ENCODE measurements around the gene GMPR2. TPM values are rescaled to one million over a fixed set of nuclear protein-coding genes. Genes with fewer than 3 reads are reported as not detected.
A peak's percentile ranks its signal among the peaks of the same experiment; 100 is the strongest.
"Not testable (repeated sequence)": the region's sequence is repeated elsewhere in the genome, so short reads cannot be mapped to it uniquely, and the experiment has no call there.

GMPR2 gene
- total RNA-seq, 1 experiment from 2014 or later: 85.8 TPM

DNA sequence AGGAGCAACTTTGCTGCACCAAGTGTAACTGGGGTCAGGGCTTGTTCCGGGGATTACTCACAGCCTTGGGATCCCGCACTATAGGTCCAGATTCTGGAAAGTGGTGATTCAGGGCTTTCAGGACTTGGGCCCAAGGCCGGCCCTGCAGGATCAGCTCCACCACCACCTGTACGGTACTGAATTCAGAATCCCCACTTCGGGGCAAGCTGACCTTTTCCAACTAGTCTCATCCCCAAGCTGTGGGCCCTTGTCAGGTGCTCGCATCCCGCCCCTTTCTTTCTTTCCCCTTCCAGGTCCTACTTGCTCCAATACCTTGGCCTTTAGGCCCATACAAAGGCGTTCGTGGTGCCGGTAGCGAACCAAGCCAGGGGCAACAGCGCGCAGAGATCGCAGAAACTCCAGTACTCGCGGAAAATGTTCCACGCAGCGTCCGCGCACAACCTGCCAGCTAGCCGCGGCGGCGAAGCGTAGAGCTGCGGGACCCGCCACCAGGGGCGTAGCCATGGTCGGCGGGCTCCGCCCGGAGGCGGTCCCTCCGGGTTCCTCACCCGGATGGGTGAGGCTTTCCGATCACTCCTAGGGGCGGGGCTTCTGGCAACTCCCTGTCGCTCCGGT, 9.2 kb downstream of the GMPR2 start:
- H3K27me3 ChIP-seq (replicated peaks; ENCODE audit: insufficient read depth, low read depth, low read length, poor library complexity): no peaks in the 10 kb centered on the region
- CTCF ChIA-PET: interaction anchor here (0.9 to 2.4 kb wide), 9 partner anchors 29 to 200 kb away, joined by 3 to 36 read pairs (median 6); partner anchors contain the start of genes CIDEB, DHRS1, NOP9 and RABGGTA
- TF ChIP-seq EZH2 (IDR thresholded peaks at IDR 0.05; ENCODE audit: borderline replicate concordance, low read depth, low read length, poor library complexity, severe bottlenecking) (no peak), CTCF (conservative IDR thresholded peaks at IDR 0.05; ENCODE audit: low read depth, low read length) (peak; percentile 47)
- H3K36me3 ChIP-seq (ENCODE audit: insufficient read depth, low read length, poor library complexity, severe bottlenecking): peaks cover 40% of the 10 kb centered on the region
- POLR2A ChIA-PET (ENCODE audit: low non-redundant PET): interaction anchor here (0.5 to 1.1 kb wide), 3 partner anchors 8 to 148 kb away, joined by 3 to 4 read pairs (median 3); partner anchors contain the start of genes PCK2 and TM9SF1
- intact Hi-C loops (cut with micrococcal nuclease; ENCODE audit: unreplicated experiment): loop anchor here (2.0 kb wide), 2 partner anchors 29 to 189 kb away; partner anchors contain the start of gene RABGGTA
- no peaks in the 10 kb centered on the region for H3K9me3 ChIP-seq (ENCODE audit: low read depth, low read length, poor library complexity, severe bottlenecking)
- peak overlapping the region; percentile 95 for H3K27ac ChIP-seq (ENCODE audit: low read depth, low read length, poor library complexity, severe bottlenecking)
- H3K4me3 ChIP-seq (ENCODE audit: low read depth, low read length, poor library complexity, severe bottlenecking): peak overlapping the region; percentile 57
- BruUV-seq (replicated peaks): TSS peak; percentile 31
- DNase-seq (ENCODE audit: low spot score): peak; percentile 96
- peaks cover 10% of the 10 kb centered on the region for H3K4me1 ChIP-seq (ENCODE audit: insufficient read depth, low read length, poor library complexity, severe bottlenecking)

DNA sequence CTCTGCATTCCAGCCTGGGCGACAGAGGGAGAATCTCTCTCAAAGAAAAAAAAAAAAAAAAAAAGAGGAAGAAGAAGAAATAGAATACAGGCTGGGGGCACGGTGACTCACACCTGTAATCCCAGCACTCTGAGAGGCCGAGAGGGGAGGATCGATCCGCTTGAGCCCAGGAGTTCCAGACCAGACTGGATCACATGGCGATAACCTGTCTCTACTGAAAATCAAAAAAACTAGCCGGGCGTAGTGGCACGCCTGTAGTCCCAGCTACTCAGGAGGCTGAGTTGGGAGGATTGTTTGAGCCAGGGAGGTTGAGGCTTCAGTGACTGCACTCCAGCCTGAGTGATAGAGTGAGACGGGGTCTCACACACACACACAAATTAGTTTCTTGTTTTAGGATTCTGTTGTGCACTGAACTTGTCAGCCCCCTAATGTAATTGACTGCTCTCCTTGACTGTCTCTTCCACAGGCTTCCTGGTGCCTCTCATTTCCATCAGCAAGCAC, 10.7 kb downstream of the GMPR2 start:
- Histone ChIP-seq H3K36me3 (ENCODE audit: insufficient read depth, low read length, poor library complexity, severe bottlenecking) (peaks cover 25% of the 10 kb centered on the region), H3K27ac (ENCODE audit: low read depth, low read length, poor library complexity, severe bottlenecking) (peak overlapping the region; percentile 95), H3K4me3 (ENCODE audit: low read depth, low read length, poor library complexity, severe bottlenecking) (peak overlapping the region; percentile 57), H3K4me1 (ENCODE audit: insufficient read depth, low read length, poor library complexity, severe bottlenecking) (peaks cover 10% of the 10 kb centered on the region), H3K27me3 (replicated peaks; ENCODE audit: insufficient read depth, low read depth, low read length, poor library complexity) (no peaks in the 10 kb centered on the region), H3K9me3 (ENCODE audit: low read depth, low read length, poor library complexity, severe bottlenecking) (no peaks in the 10 kb centered on the region)
- CTCF ChIA-PET: interaction anchor here (1.5 to 2.4 kb wide), 6 partner anchors 54 to 194 kb away, joined by 6 to 36 read pairs (median 12); partner anchors contain the start of genes CIDEB, DHRS1 and NOP9
- intact Hi-C loops (cut with micrococcal nuclease; ENCODE audit: unreplicated experiment): loop anchor here (1.0 to 2.0 kb wide), 3 partner anchors 27 to 187 kb away; partner anchors contain the start of gene RABGGTA
- TF ChIP-seq CTCF (conservative IDR thresholded peaks at IDR 0.05; ENCODE audit: low read depth, low read length) (no peak), EZH2 (IDR thresholded peaks at IDR 0.05; ENCODE audit: borderline replicate concordance, low read depth, low read length, poor library complexity, severe bottlenecking) (no peak)
- POLR2A ChIA-PET (ENCODE audit: low non-redundant PET): no interaction called here
- no TSS peak for BruUV-seq (replicated peaks)
- no peak for DNase-seq (ENCODE audit: low spot score)

- CTCF ChIA-PET: not testable (repeated sequence)
- POLR2A ChIA-PET (ENCODE audit: low non-redundant PET): interaction anchor here (0.6 to 0.7 kb wide), 2 partner anchors 183 to 186 kb away, joined by 3 read pairs; no protein-coding TSS in a partner anchor
Observed at GRCh38 chr14:24245350-24245749, 12.6 kb downstream of the GMPR2 start.

More at GRCh38 chr14:24245350-24245749, 12.6 kb downstream of the GMPR2 start:
- H3K27ac ChIP-seq (ENCODE audit: low read depth, low read length, poor library complexity, severe bottlenecking); intact Hi-C loops (cut with micrococcal nuclease; ENCODE audit: unreplicated experiment); H3K4me3 ChIP-seq (ENCODE audit: low read depth, low read length, poor library complexity, severe bottlenecking); H3K36me3 ChIP-seq (ENCODE audit: insufficient read depth, low read length, poor library complexity, severe bottlenecking); BruUV-seq (replicated peaks); DNase-seq (ENCODE audit: low spot score); H3K9me3 ChIP-seq (ENCODE audit: low read depth, low read length, poor library complexity, severe bottlenecking); H3K27me3 ChIP-seq (replicated peaks; ENCODE audit: insufficient read depth, low read depth, low read length, poor library complexity): not testable (repeated sequence)
- H3K4me1 ChIP-seq (ENCODE audit: insufficient read depth, low read length, poor library complexity, severe bottlenecking): peaks cover 10% of the 10 kb centered on the region
